ENCODE results near the gene THY1. TPM values are rescaled to one million over a fixed set of nuclear protein-coding genes. Genes with fewer than 3 reads are reported as not detected.
"Not testable (repeated sequence)": the region's sequence is repeated elsewhere in the genome, so short reads cannot be mapped to it uniquely, and the experiment has no call there.

The THY1 gene
- total RNA-seq, 2 experiments from 2014 or later, result 0.07 to 0.17 TPM

DNA sequence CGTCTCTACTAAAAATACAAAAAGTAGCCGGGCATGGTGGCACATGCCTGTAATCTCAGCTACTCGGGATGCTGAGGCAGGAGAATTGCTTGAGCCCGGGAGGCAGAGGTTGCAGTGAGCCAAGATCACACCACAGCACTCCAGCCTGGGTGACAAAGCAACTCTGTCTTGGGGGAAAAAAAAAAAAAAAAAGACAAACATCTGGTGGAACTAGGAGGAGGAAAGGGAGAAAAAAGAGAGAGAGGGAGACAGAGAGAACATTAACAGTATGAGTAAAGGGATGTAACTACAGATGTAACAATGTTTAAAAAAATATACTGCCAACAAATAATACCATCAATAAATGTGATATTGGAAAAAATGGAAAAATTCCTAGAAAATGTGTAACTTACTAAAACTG is 32.3 kb upstream of the THY1 start:
- H3K9me3 Mint-ChIP-seq; H3K27ac Mint-ChIP-seq; H3K36me3 Mint-ChIP-seq (ENCODE audit: low read depth); H3K4me3 Mint-ChIP-seq; intact Hi-C loops (cut with micrococcal nuclease); DNase-seq; H3K4me1 Mint-ChIP-seq (ENCODE audit: low read depth): not testable (repeated sequence)
- CTCF ChIA-PET, result interaction anchor here (0.7 kb wide), 1 partner anchor 651 kb away, joined by 3 read pairs; no protein-coding TSS in a partner anchor
- peaks cover 21% of the 10 kb centered on the region for H3K27me3 Mint-ChIP-seq (ENCODE audit: low read depth)

DNA sequence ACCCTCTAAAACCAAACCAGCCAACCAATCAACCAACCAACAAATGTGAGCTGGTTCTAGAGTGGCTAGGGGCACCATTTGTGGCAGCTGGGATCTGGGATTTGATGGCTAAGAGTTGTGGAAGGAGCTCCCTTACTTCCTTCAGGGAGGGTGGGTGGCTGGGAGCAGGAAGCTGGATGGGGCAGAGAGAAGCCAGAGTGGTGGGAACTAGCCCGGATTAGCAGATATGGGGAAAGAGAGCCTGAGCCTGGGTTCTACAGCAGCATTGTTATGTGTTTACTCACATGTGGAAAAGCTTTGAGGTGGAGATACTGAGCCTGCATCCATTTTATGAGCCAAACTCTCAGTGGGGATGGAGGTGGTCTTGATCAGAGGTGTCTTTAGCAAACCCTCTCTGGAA is 30.9 kb upstream of the THY1 start:
- DNase-seq, result no peak
- Mint-ChIP-seq H3K27me3 (ENCODE audit: low read depth) (peaks cover 17% of the 10 kb centered on the region), H3K36me3 (ENCODE audit: low read depth) (no peaks in the 10 kb centered on the region), H3K27ac (no peak overlapping the region), H3K9me3 (no peaks in the 10 kb centered on the region), H3K4me1 (ENCODE audit: low read depth) (no peaks in the 10 kb centered on the region), H3K4me3 (no peak overlapping the region)
- CTCF ChIA-PET, result interaction anchor here (1.2 kb wide), 1 partner anchor 97 kb away, joined by 3 read pairs; no protein-coding TSS in a partner anchor
- intact Hi-C loops (cut with micrococcal nuclease), result no loop called here

DNA sequence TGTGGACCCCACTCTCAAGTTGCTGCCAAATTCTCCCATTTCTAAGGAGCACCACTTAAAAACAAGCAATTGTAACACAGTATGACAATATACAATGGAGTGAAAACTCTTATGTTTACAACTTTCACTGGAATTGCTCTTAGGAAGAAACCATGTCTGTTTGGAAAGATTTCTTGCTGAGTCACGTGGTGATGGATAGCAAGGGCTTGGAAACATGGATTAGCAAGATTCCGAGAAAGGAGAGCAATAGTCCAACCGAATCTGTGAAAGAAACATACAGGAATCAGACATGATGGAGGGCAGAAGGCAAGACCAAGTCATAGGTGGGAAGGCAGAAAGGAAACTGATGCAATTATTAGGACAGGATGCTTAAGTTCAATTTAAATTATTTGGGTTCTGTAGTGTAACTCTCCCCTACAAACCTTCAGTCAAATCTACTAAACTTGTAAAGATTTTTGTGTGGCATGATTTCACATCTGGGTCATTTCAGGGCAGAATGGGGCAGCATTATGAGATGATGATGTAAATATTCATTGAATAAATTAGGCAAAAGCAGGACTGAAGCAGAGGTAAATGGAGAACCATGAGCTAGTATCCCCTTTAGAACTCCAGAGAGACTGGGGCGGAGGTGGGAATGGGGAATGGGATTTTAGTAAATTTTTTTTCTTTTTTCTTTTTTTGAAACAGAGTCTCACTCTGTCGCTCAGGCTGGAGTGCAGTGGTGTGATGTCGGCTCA is 27.8 kb upstream of the THY1 start:
- Mint-ChIP-seq H3K27ac (no peak overlapping the region), H3K4me1 (ENCODE audit: low read depth) (no peaks in the 10 kb centered on the region), H3K27me3 (ENCODE audit: low read depth) (peaks cover 17% of the 10 kb centered on the region), H3K9me3 (no peaks in the 10 kb centered on the region), H3K4me3 (no peak overlapping the region), H3K36me3 (ENCODE audit: low read depth) (no peaks in the 10 kb centered on the region)
- CTCF ChIA-PET, result no interaction called here
- intact Hi-C loops (cut with micrococcal nuclease), result no loop called here
- DNase-seq, result no peak

DNA sequence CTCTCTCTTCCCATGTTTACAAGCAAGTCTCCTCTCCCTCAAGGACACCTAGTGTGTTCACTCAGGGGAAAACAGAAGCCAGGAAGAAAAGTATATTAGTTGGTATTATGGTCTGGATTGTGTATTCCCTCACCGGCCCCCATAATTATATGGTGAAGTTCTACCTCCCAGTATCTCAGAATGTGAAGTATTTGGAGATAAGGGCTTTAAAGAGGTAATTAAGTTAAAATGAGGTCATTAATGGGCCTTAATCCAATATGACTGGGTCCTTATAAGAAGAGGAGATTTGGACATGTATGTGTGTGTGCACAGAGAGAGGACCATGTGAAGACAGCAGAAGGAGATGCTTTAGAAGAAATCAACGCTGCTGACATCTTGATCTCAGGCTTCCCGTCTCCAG is 26.5 kb upstream of the THY1 start:
- H3K36me3 Mint-ChIP-seq (ENCODE audit: low read depth), result no peaks in the 10 kb centered on the region
- no peaks in the 10 kb centered on the region for H3K9me3 Mint-ChIP-seq
- intact Hi-C loops (cut with micrococcal nuclease), result no loop called here
- no peak overlapping the region for H3K27ac Mint-ChIP-seq
- no peak for DNase-seq
- H3K4me3 Mint-ChIP-seq, result no peak overlapping the region
- H3K27me3 Mint-ChIP-seq (ENCODE audit: low read depth), result peaks cover 15% of the 10 kb centered on the region
- H3K4me1 Mint-ChIP-seq (ENCODE audit: low read depth), result no peaks in the 10 kb centered on the region
- CTCF ChIA-PET, result interaction anchor here (0.8 kb wide), 1 partner anchor 31 kb away, joined by 3 read pairs; no protein-coding TSS in a partner anchor

DNA sequence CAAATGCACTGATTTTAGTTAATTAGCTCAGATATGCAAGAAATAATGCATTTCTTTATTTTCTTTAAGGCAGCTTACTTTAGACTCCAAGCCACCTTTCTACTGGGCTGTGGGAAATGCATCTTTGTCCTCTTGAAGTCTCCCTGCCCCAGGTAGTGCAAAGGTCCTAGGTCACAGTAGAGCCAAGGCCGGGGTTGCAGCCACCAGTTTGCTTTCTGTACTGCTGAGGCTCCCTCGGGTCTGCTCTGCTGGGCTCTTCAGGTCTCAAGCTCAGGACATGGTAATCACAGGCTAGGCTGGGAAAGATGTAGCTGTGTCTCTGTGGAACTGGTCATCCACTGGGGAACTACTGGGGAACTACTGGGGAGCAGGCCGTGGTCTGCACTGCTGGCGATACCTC is 25.4 kb upstream of the THY1 start:
- H3K27me3 Mint-ChIP-seq (ENCODE audit: low read depth), result peaks cover 16% of the 10 kb centered on the region
- no peak for DNase-seq
- H3K4me3 Mint-ChIP-seq, result no peak overlapping the region
- no peaks in the 10 kb centered on the region for H3K9me3 Mint-ChIP-seq
- H3K4me1 Mint-ChIP-seq (ENCODE audit: low read depth), result no peaks in the 10 kb centered on the region
- no peaks in the 10 kb centered on the region for H3K36me3 Mint-ChIP-seq (ENCODE audit: low read depth)
- intact Hi-C loops (cut with micrococcal nuclease), result no loop called here
- H3K27ac Mint-ChIP-seq, result no peak overlapping the region
- CTCF ChIA-PET, result interaction anchor here (1.7 kb wide), 1 partner anchor 26 kb away, joined by 6 read pairs; no protein-coding TSS in a partner anchor

DNA sequence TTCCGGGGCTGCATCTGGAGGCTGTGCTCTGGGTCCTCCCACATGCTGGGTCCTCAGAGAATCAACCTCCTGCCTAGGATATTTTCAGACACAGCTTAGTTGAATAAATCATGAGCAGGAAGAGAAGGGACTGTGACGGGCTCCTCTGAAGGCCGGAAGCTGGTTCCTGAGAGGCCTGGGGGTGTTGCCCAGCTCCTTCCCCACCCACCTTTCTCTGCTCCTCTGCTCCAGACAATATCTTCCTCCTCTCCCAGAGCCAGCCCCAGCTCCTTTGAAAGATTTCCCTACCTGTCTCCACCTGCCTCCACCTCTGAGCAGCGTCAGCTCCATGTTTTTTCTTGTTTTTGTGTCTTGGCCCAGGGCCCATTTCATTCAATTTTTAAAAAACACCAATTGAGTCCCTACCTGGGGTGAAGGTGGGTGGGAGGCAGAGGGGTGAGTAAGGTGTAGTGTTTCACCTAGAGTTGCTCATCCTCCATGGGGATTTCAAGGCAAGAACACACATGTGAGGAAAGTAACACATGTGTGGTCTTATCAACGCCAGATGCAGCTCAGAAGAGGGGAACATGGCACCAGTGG is 24.8 kb upstream of the THY1 start:
- Mint-ChIP-seq H3K27ac (no peak overlapping the region), H3K36me3 (ENCODE audit: low read depth) (no peaks in the 10 kb centered on the region), H3K4me1 (ENCODE audit: low read depth) (no peaks in the 10 kb centered on the region), H3K27me3 (ENCODE audit: low read depth) (peaks cover 15% of the 10 kb centered on the region), H3K4me3 (no peak overlapping the region), H3K9me3 (no peaks in the 10 kb centered on the region)
- CTCF ChIA-PET, result interaction anchor here (0.6 to 1.7 kb wide), 3 partner anchors 27 to 564 kb away, joined by 3 to 6 read pairs (median 3); no protein-coding TSS in a partner anchor
- intact Hi-C loops (cut with micrococcal nuclease), result no loop called here
- no peak for DNase-seq

DNA sequence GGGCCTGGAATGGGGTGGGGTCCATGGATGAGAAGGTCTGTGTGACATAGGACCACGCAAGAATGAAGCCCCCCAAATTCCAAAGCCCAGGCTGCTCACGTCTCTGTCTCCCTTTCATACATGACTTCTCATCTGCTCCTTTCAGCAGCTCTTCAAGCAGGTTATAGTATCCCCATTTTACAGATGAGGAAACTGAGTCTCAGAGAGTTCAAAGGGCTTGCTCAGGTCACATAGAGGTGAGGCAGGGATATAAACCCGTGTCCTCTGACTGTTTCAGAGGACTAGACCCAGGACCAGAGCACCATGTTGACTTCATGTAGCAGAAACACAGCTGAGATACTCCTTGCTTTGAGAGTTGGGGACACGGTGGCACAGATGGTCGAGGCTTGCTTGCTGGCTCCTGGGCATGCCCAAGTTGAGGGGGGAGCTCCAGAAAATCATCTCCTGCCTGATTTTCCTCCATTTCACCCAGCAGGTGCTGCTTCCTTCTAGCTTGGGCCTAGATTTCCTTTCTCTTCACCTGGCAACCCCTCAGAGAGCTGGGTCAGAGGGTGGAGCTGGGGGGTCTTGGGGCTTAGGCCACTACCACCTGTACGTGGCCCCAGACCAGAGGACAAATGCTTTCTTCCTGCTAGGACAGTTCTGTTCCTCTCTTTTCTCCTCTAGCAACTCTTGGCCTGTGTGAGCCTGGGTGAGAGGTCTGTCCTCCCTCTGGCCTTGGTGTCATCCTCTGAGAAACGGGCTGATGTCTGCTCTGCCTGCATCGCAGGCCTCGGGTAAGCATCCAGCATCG is 24.1 kb upstream of the THY1 start:
- Mint-ChIP-seq H3K27ac (no peak overlapping the region), H3K4me1 (ENCODE audit: low read depth) (no peaks in the 10 kb centered on the region), H3K27me3 (ENCODE audit: low read depth) (peaks cover 14% of the 10 kb centered on the region), H3K9me3 (no peaks in the 10 kb centered on the region), H3K4me3 (no peak overlapping the region), H3K36me3 (ENCODE audit: low read depth) (no peaks in the 10 kb centered on the region)
- DNase-seq, result no peak
- intact Hi-C loops (cut with micrococcal nuclease), result no loop called here
- CTCF ChIA-PET, result interaction anchor here (0.7 to 1.7 kb wide), 2 partner anchors 28 to 73 kb away, joined by 3 to 6 read pairs; no protein-coding TSS in a partner anchor

DNA sequence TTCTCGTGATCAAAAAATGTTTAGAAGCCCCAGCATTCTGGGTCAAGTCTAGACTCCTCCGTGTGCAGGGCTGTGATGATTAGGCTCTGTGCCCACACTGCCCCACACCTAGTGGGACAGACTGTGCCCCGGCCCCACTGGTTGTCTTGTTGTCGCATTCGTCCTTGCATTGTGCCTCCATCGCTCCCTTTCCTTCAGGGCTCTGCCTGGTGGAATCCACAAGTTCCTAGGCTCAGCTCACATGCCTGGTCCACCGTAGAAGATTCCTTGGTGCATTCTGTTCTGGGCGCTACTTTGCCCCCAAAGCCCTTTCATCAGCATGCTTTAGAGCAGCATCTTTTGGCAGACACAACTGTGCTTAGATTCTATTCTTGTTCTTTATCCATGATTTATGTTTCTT is 23.5 kb upstream of the THY1 start:
- intact Hi-C loops (cut with micrococcal nuclease), result no loop called here
- CTCF ChIA-PET, result no interaction called here
- Mint-ChIP-seq H3K27me3 (ENCODE audit: low read depth) (peaks cover 12% of the 10 kb centered on the region), H3K27ac (no peak overlapping the region), H3K4me3 (no peak overlapping the region), H3K9me3 (no peaks in the 10 kb centered on the region), H3K4me1 (ENCODE audit: low read depth) (peaks cover under 1% of the 10 kb centered on the region), H3K36me3 (ENCODE audit: low read depth) (no peaks in the 10 kb centered on the region)
- DNase-seq, result no peak

DNA sequence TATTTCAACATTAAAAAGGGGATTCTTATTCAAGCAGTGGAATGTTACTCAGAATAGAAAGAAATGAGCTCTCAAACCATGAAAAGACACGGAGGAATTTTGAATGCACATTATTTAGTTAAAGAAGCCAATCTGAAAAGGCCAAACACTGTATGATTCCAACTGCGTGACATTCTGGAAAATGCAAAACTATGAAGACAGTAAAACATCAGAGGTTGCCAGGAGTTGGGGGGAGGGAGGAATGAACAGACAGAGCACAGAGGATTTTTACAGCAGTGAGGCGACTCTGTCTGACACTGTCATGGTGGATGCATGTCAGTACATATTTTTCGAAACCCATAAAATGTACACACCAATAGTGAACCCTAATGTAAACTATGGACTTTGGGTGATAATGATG is 22.9 kb upstream of the THY1 start:
- Mint-ChIP-seq H3K36me3 (ENCODE audit: low read depth) (no peaks in the 10 kb centered on the region), H3K27me3 (ENCODE audit: low read depth) (peaks cover 12% of the 10 kb centered on the region), H3K9me3 (no peaks in the 10 kb centered on the region), H3K4me1 (ENCODE audit: low read depth) (peaks cover 6% of the 10 kb centered on the region), H3K4me3 (no peak overlapping the region), H3K27ac (no peak overlapping the region)
- intact Hi-C loops (cut with micrococcal nuclease), result no loop called here
- CTCF ChIA-PET, result no interaction called here
- DNase-seq, result no peak

DNA sequence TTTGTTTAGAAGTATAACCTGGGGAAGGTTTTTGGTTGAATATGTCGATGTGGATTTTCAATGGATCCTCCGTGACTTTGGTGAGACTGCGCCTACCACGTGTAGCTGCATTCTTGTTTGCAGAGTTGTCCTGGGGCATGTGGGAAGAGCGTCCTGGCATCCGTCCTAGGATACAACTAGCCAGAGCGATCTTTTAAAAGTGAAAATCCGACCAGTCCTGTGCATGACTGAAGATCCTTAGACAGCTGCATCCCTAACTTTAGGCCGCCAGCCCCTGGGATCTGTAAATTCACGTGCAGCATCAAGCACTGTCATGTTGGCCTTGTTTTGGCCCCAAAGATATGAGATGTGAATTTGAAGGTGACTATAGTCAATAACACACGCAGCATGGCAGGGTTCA is 22.4 kb upstream of the THY1 start:
- Mint-ChIP-seq H3K4me3 (no peak overlapping the region), H3K27me3 (ENCODE audit: low read depth) (peaks cover 12% of the 10 kb centered on the region), H3K36me3 (ENCODE audit: low read depth) (no peaks in the 10 kb centered on the region), H3K27ac (no peak overlapping the region), H3K9me3 (no peaks in the 10 kb centered on the region), H3K4me1 (ENCODE audit: low read depth) (peaks cover 11% of the 10 kb centered on the region)
- no peak for DNase-seq
- CTCF ChIA-PET, result no interaction called here
- intact Hi-C loops (cut with micrococcal nuclease), result no loop called here

DNA sequence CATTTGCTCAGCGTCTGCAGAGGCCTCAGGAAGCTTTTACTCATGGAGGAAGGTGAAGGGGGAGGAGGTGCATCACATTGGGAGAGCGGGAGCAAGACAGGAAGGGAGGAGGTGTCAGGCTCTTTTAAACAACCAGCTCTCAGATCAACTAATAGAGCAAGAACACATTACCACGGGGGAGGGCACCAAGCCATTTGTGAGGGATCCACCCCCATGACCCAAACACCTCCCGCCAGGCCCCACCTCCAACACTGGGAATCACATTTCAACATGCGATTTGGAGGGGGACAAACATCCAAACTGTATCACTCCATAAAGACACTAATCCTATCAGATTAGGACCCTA is 18.9 kb upstream of the THY1 start:
- peaks cover 1% of the 10 kb centered on the region for H3K36me3 Mint-ChIP-seq (ENCODE audit: low read depth)
- H3K27ac Mint-ChIP-seq, result no peak overlapping the region
- intact Hi-C loops (cut with micrococcal nuclease), result no loop called here
- CTCF ChIA-PET, result no interaction called here
- no peak overlapping the region for H3K4me3 Mint-ChIP-seq
- peaks cover 11% of the 10 kb centered on the region for H3K4me1 Mint-ChIP-seq (ENCODE audit: low read depth)
- no peak for DNase-seq
- peaks cover 10% of the 10 kb centered on the region for H3K27me3 Mint-ChIP-seq (ENCODE audit: low read depth)
- H3K9me3 Mint-ChIP-seq, result peaks cover 4% of the 10 kb centered on the region

DNA sequence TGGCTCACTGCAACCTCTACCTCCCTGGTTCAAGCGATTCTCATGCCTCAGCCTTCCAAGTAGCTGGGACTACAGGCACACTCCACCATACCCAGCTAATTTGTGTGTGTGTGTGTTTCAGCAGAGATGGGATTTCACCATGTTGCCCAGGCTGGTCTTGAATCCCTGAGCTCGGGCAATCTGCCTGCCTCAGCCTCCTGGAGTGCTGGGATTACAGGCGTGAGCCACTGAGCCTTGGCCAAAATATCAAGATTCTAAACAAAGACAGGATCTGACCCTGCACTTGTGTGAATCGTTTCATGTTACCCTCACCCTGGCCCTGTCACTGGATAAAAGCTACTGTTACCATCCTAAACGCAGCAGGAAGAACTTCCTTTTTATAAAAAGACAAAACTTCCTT is 15.6 kb upstream of the THY1 start:
- Mint-ChIP-seq H3K9me3 (peaks cover 7% of the 10 kb centered on the region), H3K27ac (no peak overlapping the region), H3K27me3 (ENCODE audit: low read depth) (peaks cover 7% of the 10 kb centered on the region), H3K4me3 (no peak overlapping the region), H3K4me1 (ENCODE audit: low read depth) (peaks cover 11% of the 10 kb centered on the region), H3K36me3 (ENCODE audit: low read depth) (peaks cover 1% of the 10 kb centered on the region)
- no peak for DNase-seq
- CTCF ChIA-PET, result interaction anchor here (1.6 kb wide), 1 partner anchor 82 kb away, joined by 7 read pairs; no protein-coding TSS in a partner anchor
- intact Hi-C loops (cut with micrococcal nuclease), result no loop called here
